Type B pancreatic cell (in vitro differentiated cells): ENCODE data around the gene TSR3. TPM values are rescaled to one million over a fixed set of nuclear protein-coding genes. Genes with fewer than 3 reads are reported as not detected.

Experiments used
- DNase-seq: peaks from one replicate; pipeline ENCODE4 v3.0.0; 2021; ENCODE audit warnings: mixed read lengths; ENCODE audit not compliant: unreplicated experiment; ENCODE audit errors: extremely low spot score
- H3K27ac Mint-ChIP-seq: 2 replicates; pipeline ENCODE4 v1.8.0; 2021; ENCODE audit warnings: mild to moderate bottlenecking, mixed read lengths
- H3K27me3 Mint-ChIP-seq: 2 replicates; pipeline ENCODE4 v1.8.0; 2021; ENCODE audit warnings: mixed read lengths
- H3K36me3 Mint-ChIP-seq: 2 replicates; pipeline ENCODE4 v1.8.0; 2021; ENCODE audit warnings: mixed read lengths
- H3K4me1 Mint-ChIP-seq: one replicate; pipeline ENCODE4 v1.8.0; 2021; ENCODE audit warnings: mixed read lengths; ENCODE audit not compliant: unreplicated experiment
- H3K4me3 Mint-ChIP-seq: 2 replicates; pipeline ENCODE4 v1.8.0; 2021; ENCODE audit warnings: mild to moderate bottlenecking, mixed read lengths
- H3K9me3 Mint-ChIP-seq: 2 replicates; pipeline ENCODE4 v1.8.0; 2021; ENCODE audit warnings: mixed read lengths
- total RNA-seq: library from RNA; stranded (reverse); gene quantifications from 2 replicates; pipeline ENCODE4 v1.2.1, GENCODE V29; 2021; ENCODE audit warnings: low replicate concordance
- TF ChIP-seq, protein P1 (sequence below): fragments of 200-600 bp; sonication (generic); conservative IDR thresholded peaks from 2 replicates; pipeline ENCODE4 v1.5.0; 2021; ENCODE audit warnings: antibody characterized with exemption, mild to moderate bottlenecking

TSR3 gene
- total RNA-seq, 1 donor from 2014 or later, result 53.1 TPM

DNA sequence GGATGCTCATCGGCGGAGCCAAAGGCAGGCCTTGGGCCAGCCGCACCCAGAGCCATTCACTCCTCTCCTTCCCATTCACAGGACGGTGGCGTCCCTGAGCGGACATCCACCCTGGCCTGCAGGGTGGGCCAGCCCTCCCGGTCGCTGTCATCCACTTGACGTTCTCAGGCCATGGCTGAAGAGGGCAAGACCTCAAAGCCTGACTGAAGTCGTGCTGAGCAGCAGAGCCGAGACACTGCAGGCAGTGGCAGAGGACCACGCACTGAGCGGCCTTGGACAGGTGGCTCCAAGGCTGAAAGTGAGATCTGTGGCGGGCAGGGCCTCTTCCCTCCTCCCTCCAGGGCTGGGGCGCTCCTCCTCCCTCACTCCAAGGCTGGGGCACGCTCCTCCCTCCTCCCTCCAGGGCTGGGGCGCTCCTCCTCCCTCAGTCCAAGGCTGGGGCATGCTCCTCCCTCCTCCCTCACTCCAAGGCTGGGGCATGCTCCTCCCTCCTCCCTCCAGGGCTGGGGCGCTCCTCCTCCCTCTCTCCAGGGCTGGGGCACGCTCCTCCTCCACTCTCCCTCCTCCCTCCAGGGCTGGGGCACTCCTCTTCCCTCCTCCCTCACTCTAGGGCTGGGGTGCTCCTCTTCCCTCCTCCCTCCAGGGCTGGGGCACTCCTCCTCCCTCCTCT, 24.2 kb upstream of the TSR3 start:
- peaks cover 9% of the 10 kb centered on the region for H3K4me1 Mint-ChIP-seq
- H3K27ac Mint-ChIP-seq, result no peak overlapping the region
- TF ChIP-seq, protein P1, sequence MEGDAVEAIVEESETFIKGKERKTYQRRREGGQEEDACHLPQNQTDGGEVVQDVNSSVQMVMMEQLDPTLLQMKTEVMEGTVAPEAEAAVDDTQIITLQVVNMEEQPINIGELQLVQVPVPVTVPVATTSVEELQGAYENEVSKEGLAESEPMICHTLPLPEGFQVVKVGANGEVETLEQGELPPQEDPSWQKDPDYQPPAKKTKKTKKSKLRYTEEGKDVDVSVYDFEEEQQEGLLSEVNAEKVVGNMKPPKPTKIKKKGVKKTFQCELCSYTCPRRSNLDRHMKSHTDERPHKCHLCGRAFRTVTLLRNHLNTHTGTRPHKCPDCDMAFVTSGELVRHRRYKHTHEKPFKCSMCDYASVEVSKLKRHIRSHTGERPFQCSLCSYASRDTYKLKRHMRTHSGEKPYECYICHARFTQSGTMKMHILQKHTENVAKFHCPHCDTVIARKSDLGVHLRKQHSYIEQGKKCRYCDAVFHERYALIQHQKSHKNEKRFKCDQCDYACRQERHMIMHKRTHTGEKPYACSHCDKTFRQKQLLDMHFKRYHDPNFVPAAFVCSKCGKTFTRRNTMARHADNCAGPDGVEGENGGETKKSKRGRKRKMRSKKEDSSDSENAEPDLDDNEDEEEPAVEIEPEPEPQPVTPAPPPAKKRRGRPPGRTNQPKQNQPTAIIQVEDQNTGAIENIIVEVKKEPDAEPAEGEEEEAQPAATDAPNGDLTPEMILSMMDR, result no peak
- H3K36me3 Mint-ChIP-seq, result no peaks in the 10 kb centered on the region
- no peak for DNase-seq
- no peak overlapping the region for H3K4me3 Mint-ChIP-seq
- H3K9me3 Mint-ChIP-seq, result no peaks in the 10 kb centered on the region
- H3K27me3 Mint-ChIP-seq, result peaks cover 4% of the 10 kb centered on the region

DNA sequence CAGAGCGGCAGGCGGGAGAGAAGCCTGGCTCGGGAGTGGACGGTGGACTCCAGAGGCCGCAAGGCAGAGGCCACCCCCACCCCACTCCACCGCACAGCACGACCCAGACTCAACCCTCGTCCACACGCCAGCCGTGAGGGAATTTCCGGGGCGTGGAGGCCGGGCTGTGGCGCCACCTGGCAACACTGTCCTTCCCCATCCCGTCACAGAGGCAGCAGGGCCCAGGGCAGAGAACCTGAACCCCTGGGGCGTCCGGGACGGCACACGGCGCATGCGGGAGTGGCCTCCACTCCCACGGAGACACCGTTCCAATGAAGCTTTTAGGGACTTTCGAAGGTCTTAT, 23.6 kb upstream of the TSR3 start:
- H3K36me3 Mint-ChIP-seq, result no peaks in the 10 kb centered on the region
- peaks cover 4% of the 10 kb centered on the region for H3K27me3 Mint-ChIP-seq
- peaks cover 8% of the 10 kb centered on the region for H3K4me1 Mint-ChIP-seq
- no peak overlapping the region for H3K27ac Mint-ChIP-seq
- H3K9me3 Mint-ChIP-seq, result no peaks in the 10 kb centered on the region
- DNase-seq, result no peak
- TF ChIP-seq, protein P1, result no peak
- no peak overlapping the region for H3K4me3 Mint-ChIP-seq

DNA sequence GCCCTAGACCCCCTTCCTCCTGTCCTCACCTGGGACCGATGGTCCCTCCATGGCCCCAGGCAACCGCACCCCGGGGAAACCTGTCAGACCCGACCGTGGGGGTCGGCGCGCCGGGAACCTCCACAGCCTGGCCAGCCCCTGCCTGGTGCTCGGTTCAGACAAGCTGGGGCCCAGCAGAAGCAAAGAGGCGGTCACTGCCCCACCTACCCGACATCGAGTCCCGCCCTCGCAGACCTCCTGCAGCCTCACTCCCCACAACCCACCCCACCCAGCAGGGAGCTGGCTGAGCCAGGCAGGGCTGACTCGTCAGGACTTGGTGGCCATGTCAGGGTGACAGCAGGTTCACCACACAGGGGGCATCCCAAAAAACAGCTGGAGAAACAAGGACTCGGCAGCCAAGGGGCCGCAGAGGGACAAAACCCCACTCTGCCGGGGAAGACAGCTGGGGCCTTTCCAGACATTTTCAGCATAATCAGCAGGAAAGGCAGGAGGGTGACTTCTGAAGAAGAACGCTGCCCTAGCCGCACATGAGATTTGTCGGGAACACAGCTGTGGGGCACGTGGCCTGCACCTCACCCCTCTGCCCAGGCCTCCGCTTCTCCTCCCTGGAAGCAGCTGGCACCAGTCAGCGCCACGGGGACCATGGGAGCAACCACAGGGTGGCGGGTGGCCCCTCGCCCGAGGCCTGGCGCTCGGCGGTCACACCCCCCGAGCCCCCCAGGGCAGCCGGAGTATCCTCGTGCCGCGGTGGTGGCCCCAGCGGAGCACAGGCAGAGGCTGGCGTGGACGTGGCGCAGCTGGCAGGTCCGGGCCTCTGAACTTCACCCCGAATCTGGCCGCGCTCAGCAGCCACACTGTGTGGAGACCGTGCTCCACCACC, 23.0 kb upstream of the TSR3 start:
- H3K4me1 Mint-ChIP-seq, result peaks cover 4% of the 10 kb centered on the region
- DNase-seq, result no peak
- H3K36me3 Mint-ChIP-seq, result no peaks in the 10 kb centered on the region
- TF ChIP-seq, protein P1, result no peak
- peaks cover 4% of the 10 kb centered on the region for H3K27me3 Mint-ChIP-seq
- H3K27ac Mint-ChIP-seq, result no peak overlapping the region
- no peak overlapping the region for H3K4me3 Mint-ChIP-seq
- H3K9me3 Mint-ChIP-seq, result no peaks in the 10 kb centered on the region

DNA sequence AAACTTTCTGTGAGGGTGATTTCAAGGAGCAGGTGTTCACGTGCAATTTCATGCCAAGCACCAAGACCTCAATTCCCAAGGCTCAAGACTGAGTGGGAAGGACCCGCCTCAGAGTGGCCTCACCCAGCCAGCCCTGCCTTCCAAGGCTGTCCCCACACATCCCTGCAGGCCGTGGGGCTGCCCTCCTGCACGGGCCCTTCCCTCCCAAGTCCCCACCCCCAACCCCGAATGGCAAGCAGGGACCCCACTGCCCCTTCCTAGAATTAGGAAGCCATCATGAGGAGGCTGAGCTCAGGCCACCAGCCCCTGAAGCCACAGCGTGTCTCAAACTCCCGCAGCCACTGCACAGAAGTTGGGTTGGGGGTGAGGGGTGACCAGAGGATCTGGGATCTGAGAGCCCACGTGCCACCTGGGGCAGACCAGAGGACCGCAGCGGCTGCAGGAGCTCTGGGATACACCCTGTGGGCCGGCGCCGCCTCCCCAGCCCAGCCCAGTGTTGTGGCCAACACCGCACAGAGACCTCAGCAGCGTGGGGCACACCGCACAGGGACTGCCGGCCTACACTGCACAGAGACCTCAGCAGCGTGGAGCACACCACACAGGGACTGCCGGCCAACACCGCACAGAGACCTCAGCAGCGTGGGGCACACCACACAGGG, 20.7 kb upstream of the TSR3 start:
- DNase-seq, result no peak
- Mint-ChIP-seq H3K4me3 (no peak overlapping the region), H3K27me3 (no peaks in the 10 kb centered on the region), H3K9me3 (no peaks in the 10 kb centered on the region), H3K36me3 (no peaks in the 10 kb centered on the region), H3K27ac (no peak overlapping the region), H3K4me1 (no peaks in the 10 kb centered on the region)
- TF ChIP-seq, protein P1, result no peak

DNA sequence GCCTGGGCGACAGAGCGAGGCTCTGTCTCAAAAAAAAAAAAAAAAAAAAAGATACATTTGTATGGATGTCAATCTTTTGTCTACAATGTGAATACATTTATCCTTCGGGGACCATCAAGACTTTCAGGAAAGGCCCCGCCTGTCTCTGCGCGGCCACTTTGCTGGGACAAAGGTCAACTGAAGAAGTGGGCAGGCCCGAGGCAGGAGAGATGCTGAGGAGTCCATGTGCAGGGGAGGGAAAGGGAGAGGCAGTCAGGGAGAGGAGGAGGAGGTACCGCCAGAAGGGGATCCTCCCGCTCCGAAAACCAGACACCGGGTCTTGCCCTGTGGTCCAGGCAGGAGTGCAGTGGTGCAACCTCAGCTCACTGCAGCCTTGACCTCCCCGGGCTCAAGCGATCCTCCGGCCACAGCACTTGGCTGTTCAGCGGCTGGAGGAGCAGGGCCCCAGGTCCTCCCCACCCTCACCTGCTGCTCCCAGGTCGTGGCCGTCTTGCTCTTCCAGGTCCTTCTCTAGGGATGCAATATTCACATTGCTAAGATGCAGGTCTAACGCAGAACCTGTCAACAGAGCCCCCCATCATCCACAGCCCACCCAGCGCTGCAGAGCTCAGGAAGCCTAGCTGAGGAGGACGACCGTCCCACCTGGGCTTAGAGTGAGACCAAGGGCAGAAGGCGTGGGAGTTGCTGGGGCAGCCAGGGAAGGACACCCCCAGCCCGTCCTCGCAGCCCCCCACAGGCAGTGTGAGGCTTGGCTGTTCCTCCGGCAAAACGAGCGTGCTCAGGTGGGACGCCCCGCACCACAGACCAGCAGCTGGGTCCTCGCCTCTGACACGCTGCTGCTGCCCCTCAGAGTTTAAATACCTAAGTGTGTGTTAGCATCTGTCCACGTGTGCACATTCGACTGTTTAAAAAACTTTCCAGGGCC, 19.6 kb upstream of the TSR3 start:
- Mint-ChIP-seq H3K4me1 (no peaks in the 10 kb centered on the region), H3K9me3 (no peaks in the 10 kb centered on the region), H3K36me3 (no peaks in the 10 kb centered on the region), H3K4me3 (no peak overlapping the region), H3K27ac (no peak overlapping the region), H3K27me3 (no peaks in the 10 kb centered on the region)
- DNase-seq, result no peak
- TF ChIP-seq, protein P1, result no peak
